Endothelial cell of umbilical vein (primary cell): ENCODE measurements around the gene ZNF846. TPM values are rescaled to one million over a fixed set of nuclear protein-coding genes. Genes with fewer than 3 reads are reported as not detected.
"Not testable (repeated sequence)": the region's sequence is repeated elsewhere in the genome, so short reads cannot be mapped to it uniquely, and the experiment has no call there.

Experiments used
- BruUV-seq: library from RNA; stranded (reverse); fragments of 400-500 nt; replicated peaks from 2 replicates; lab custom pipeline; 2021; lab: Mats Ljungman, UMichigan
- CTCF ChIA-PET: fragments of 300-600, 350-600 bp; sonication (Branson Sonifier 250); formaldehyde crosslinking; loops from one replicate; lab custom pipeline; 2021; ENCODE audit warnings: antibody characterized with exemption, inconsistent platforms; lab: Charles Lee
- POLR2A ChIA-PET: fragments of 300-600, 350-600 bp; sonication (Branson Sonifier 250); formaldehyde crosslinking; loops from one replicate; lab custom pipeline; 2021; ENCODE audit warnings: antibody characterized with exemption, inconsistent platforms; lab: Charles Lee
- DNase-seq: peaks from one replicate; pipeline ENCODE4 v3.0.0-alpha.2; 2011; ENCODE audit warnings: low read depth, low spot score
- FAIRE-seq: peaks from 2 replicates; lab custom pipeline; 2011; peaks lifted over from hg19 to GRCh38; lab: Jason Lieb, UNC
- H2AFZ ChIP-seq: 2 replicates; pipeline ENCODE4 v1.6.0; 2012; ENCODE audit warnings: low read depth, low read length, control low read depth, inconsistent platforms
- H3K27ac ChIP-seq: 2 replicates; pipeline ENCODE4 v1.5.1; 2011; ENCODE audit warnings: low read depth, mild to moderate bottlenecking, control low read depth, low read length, moderate library complexity; ENCODE audit not compliant: insufficient read depth
- H3K27me3 ChIP-seq, 2 experiments: 2 replicates each; pipeline versions ENCODE4 v1.6.0 to v1.6.1; 2011; ENCODE audit warnings: low read length in 2 of 2, mixed read lengths in 1 of 2; ENCODE audit not compliant: control insufficient read depth in 2 of 2, insufficient read depth in 2 of 2
- H3K36me3 ChIP-seq, 2 experiments: 2 replicates in 1 of 2; 3 replicates in 1 of 2; pipeline ENCODE4 v1.5.1; 2011; ENCODE audit warnings: low read length in 2 of 2, mild to moderate bottlenecking in 1 of 2, moderate library complexity in 1 of 2; ENCODE audit not compliant: control insufficient read depth in 2 of 2, insufficient read depth in 2 of 2; ENCODE audit errors: extremely low read depth in 1 of 2
- H3K4me1 ChIP-seq: 3 replicates; pipeline ENCODE4 v1.5.1; 2011; ENCODE audit warnings: mild to moderate bottlenecking, low read length; ENCODE audit not compliant: control insufficient read depth, insufficient read depth; ENCODE audit errors: extremely low read depth
- H3K4me2 ChIP-seq: 2 replicates; pipeline ENCODE4 v1.6.1; 2011; ENCODE audit warnings: low read length, control low read depth, mixed read lengths; ENCODE audit not compliant: insufficient read depth
- H3K4me3 ChIP-seq, 3 experiments: fragments of 200-600 bp in 1 of 3; sonication (generic), shearing (Covaris generic) in 1 of 3; replicated peaks in 1 of 3; 2 replicates each; pipeline ENCODE4 v1.5.1; 2011 to 2016; ENCODE audit warnings: control low read depth in 3 of 3, low read length in 3 of 3, mild to moderate bottlenecking in 2 of 3, inconsistent platforms in 1 of 3, low read depth in 1 of 3, moderate library complexity in 1 of 3; ENCODE audit not compliant: insufficient read depth in 1 of 3
- H3K79me2 ChIP-seq: 2 replicates; pipeline ENCODE4 v1.6.0; 2012; ENCODE audit warnings: low read length, inconsistent platforms; ENCODE audit not compliant: control insufficient read depth, insufficient read depth
- H3K9ac ChIP-seq: replicated peaks from 2 replicates; pipeline ENCODE3; 2011; ENCODE audit warnings: low read length, control low read depth; ENCODE audit not compliant: insufficient read depth; ENCODE audit errors: extremely low read depth
- H3K9me1 ChIP-seq: replicated peaks from 3 replicates; pipeline ENCODE4 v1.6.0; 2011; ENCODE audit warnings: mild to moderate bottlenecking, low read length; ENCODE audit not compliant: control insufficient read depth, insufficient read depth; ENCODE audit errors: extremely low read depth
- H3K9me3 ChIP-seq: replicated peaks from 2 replicates; pipeline ENCODE4 v1.5.1; 2012; ENCODE audit warnings: low read length, inconsistent platforms; ENCODE audit not compliant: control insufficient read depth, insufficient read depth
- H4K20me1 ChIP-seq: replicated peaks from 2 replicates; pipeline ENCODE3; 2011; ENCODE audit warnings: mild to moderate bottlenecking, low read length; ENCODE audit not compliant: control insufficient read depth, insufficient read depth; ENCODE audit errors: extremely low read depth
- EZH2 ChIP-seq: IDR thresholded peaks from 2 replicates; pipeline ENCODE4 v1.6.1; 2012; ENCODE audit warnings: borderline replicate concordance, low read depth, mild to moderate bottlenecking, moderate library complexity, low read length, inconsistent platforms; ENCODE audit not compliant: severe bottlenecking
- FOS ChIP-seq: IDR thresholded peaks from 2 replicates; pipeline ENCODE4 v1.6.1; 2011; ENCODE audit warnings: mild to moderate bottlenecking, low read length, moderate library complexity, borderline replicate concordance; ENCODE audit not compliant: insufficient read depth
- GATA2 ChIP-seq: IDR thresholded peaks from 2 replicates; pipeline ENCODE4 v1.7.0; 2011; ENCODE audit warnings: low read depth, mild to moderate bottlenecking, moderate library complexity, mixed read lengths, low read length; ENCODE audit not compliant: insufficient read length, insufficient read depth
- JUN ChIP-seq: IDR thresholded peaks from 2 replicates; pipeline ENCODE4 v1.6.1; 2011; ENCODE audit warnings: borderline replicate concordance, low read depth; ENCODE audit not compliant: insufficient read length, insufficient read depth
- MYC ChIP-seq: IDR thresholded peaks from one replicate; pipeline ENCODE4 v1.6.1; 2011; ENCODE audit warnings: mild to moderate bottlenecking, low read depth, low read length
- POLR2A ChIP-seq: IDR thresholded peaks from 2 replicates; pipeline ENCODE4 v1.6.1; 2012; ENCODE audit warnings: low read depth, mild to moderate bottlenecking, control low read depth, low read length
- POLR2AphosphoS5 ChIP-seq: IDR thresholded peaks from 2 replicates; pipeline ENCODE4 v1.6.1; 2012; ENCODE audit warnings: low read depth, mild to moderate bottlenecking, control low read depth, low read length, moderate library complexity; ENCODE audit not compliant: insufficient read depth
- dilution Hi-C: fragments of 300-500 bp; cut with MboI; formaldehyde crosslinking; loops from one replicate; pipeline ENCODE4 v1.15.0; 2019; ENCODE audit warnings: low sequenced_read_pairs; ENCODE audit not compliant: extremely low pct_ligation_motif_present
- intact Hi-C: fragments of 100-400 bp; cut with micrococcal nuclease; formaldehyde crosslinking; loops from one replicate; pipeline ENCODE4 v1.10.0; 2022
- polyA plus RNA-seq, 4 experiments: library from polyadenylated mRNA; depleted of rRNA in 3 of 4; stranded (reverse) in 3 of 4; unstranded in 1 of 4; fragments of >200 nt; gene quantifications; 2 replicates each; pipeline versions ENCODE4 v1.2.1 to v1.2.3, GENCODE V29; 2011 to 2012; ENCODE audit warnings: missing spikeins in 1 of 4
- total RNA-seq: library from RNA; stranded (reverse); gene quantifications from 2 replicates; pipeline ENCODE4 v1.2.3, GENCODE V29; 2021
- TF ChIP-seq, protein P1 (sequence below): IDR thresholded peaks from 2 replicates; pipeline ENCODE4 v1.6.1; 2011; ENCODE audit not compliant: insufficient read depth, insufficient read length
- TF ChIP-seq, protein P2 (sequence below), 2 donors: IDR thresholded peaks; 1 replicate in 1 of 2; 2 replicates in 1 of 2; pipeline ENCODE4 v1.5.1; 2011; ENCODE audit warnings: low read length in 2 of 2, mild to moderate bottlenecking in 2 of 2, moderate library complexity in 2 of 2, control low read depth in 1 of 2, inconsistent platforms in 1 of 2, low read depth in 1 of 2; ENCODE audit not compliant: insufficient read depth in 1 of 2; ENCODE audit errors: extremely low read depth in 1 of 2

The ZNF846 gene
- total and polyA plus RNA-seq, 2 donors (not counting 3 experiments of a cell fraction or from before 2014, with no cell fraction given): 3.9 to 8.3 TPM

DNA sequence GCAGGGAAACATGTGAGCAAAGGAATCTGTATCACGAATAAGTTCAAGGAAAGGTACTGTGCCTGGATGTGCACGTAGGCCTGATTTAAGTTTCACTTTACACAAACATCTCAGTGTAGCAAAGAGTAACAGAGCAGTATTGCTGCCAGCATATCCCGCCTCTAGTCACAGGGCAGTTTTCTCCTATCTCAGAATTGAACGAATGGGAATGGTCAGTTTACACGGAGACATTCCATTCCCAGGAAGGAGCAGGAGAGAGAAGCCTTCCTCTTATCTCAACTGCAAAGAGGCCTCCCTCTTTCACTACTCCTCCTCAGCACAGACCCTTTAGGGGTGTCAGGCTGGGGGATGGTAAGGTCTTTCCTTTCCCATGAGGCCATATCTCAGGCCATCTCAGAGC, 21.0 kb upstream of the ZNF846 start:
- intact Hi-C loops, H3K9me3 ChIP-seq, H3K9ac ChIP-seq, H2AFZ ChIP-seq, H4K20me1 ChIP-seq, H3K79me2 ChIP-seq, H3K36me3 ChIP-seq, dilution Hi-C loops, H3K4me3 ChIP-seq, H3K4me1 ChIP-seq, H3K27ac ChIP-seq, H3K9me1 ChIP-seq, BruUV-seq, CTCF ChIA-PET, POLR2A ChIA-PET, DNase-seq, FAIRE-seq, H3K27me3 ChIP-seq, H3K4me2 ChIP-seq: not testable (repeated sequence)

DNA sequence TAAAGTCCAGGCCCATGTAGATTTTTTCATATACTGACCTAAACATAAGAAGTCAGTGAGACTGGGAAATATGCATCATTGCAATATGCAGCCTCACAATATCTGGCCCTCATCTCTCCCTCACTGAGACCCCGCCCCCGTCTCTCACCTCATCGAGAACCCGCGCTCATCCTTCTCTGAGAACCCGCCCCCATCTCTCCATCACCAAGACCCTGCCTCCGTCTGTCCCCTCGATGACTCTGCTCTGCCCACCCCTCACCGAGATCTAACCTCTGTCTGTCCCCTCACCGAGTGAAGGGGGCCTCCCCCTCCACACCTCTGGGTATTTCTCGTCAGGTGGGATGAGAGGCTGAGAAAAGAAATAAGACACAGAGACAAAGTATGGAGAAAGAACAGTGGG, 20.5 kb upstream of the ZNF846 start:
- CTCF ChIA-PET: interaction anchor here (0.6 kb wide), 1 partner anchor 161 kb away, joined by 3 read pairs; no protein-coding TSS in a partner anchor
- FAIRE-seq (no peak), DNase-seq (no peak)
- Histone ChIP-seq H3K4me3 (no peak overlapping the region), H3K27me3 (no peaks in the 10 kb centered on the region), H3K9ac (no peak overlapping the region), H4K20me1 (no peaks in the 10 kb centered on the region), H3K4me2 (no peak overlapping the region), H3K27ac (no peak overlapping the region), H2AFZ (no peak overlapping the region), H3K36me3 (no peaks in the 10 kb centered on the region), H3K79me2 (no peaks in the 10 kb centered on the region), H3K9me3 (no peaks in the 10 kb centered on the region), H3K4me1 (peaks cover 4% of the 10 kb centered on the region), H3K9me1 (no peaks in the 10 kb centered on the region)
- POLR2A ChIA-PET: no interaction called here
- TF ChIP-seq, protein P1, sequence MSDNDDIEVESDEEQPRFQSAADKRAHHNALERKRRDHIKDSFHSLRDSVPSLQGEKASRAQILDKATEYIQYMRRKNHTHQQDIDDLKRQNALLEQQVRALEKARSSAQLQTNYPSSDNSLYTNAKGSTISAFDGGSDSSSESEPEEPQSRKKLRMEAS: no peak
- no peak for TF ChIP-seq POLR2AphosphoS5
- TF ChIP-seq, protein P2, sequence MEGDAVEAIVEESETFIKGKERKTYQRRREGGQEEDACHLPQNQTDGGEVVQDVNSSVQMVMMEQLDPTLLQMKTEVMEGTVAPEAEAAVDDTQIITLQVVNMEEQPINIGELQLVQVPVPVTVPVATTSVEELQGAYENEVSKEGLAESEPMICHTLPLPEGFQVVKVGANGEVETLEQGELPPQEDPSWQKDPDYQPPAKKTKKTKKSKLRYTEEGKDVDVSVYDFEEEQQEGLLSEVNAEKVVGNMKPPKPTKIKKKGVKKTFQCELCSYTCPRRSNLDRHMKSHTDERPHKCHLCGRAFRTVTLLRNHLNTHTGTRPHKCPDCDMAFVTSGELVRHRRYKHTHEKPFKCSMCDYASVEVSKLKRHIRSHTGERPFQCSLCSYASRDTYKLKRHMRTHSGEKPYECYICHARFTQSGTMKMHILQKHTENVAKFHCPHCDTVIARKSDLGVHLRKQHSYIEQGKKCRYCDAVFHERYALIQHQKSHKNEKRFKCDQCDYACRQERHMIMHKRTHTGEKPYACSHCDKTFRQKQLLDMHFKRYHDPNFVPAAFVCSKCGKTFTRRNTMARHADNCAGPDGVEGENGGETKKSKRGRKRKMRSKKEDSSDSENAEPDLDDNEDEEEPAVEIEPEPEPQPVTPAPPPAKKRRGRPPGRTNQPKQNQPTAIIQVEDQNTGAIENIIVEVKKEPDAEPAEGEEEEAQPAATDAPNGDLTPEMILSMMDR (IDR thresholded peaks at IDR 0.05; ENCODE audit: extremely low read depth in 1 of 2, insufficient read depth in 1 of 2, low read depth in 1 of 2, low read length in 2 of 2): no peak
- no peak for TF ChIP-seq POLR2A
- TF ChIP-seq FOS: no peak
- no peak for TF ChIP-seq MYC
- no peak for TF ChIP-seq JUN
- TF ChIP-seq EZH2: no peak
- TF ChIP-seq GATA2: no peak
- intact Hi-C loops (no loop called here), dilution Hi-C loops (no loop called here)
- BruUV-seq: no TSS peak

DNA sequence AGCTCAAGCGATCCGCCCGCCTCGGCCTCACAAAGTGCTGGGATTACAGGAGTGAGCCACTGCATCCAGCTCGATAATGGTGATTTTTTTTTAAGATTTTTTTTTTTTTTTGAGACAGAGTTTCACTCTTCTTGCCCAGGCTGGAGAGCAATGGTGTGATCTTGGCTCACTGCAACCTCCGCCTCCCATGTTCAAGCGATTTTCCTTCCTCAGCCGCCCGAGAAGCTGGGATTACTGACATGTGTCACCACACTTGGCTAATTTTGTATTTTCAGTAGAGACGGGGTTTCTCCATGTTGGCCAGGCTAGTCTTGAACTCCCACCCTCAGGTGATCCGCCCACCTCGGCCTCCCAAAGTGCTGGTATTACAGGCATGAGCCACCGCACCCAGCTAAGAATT, 20.1 kb upstream of the ZNF846 start:
- H3K27me3 ChIP-seq, H2AFZ ChIP-seq, DNase-seq, H3K9me1 ChIP-seq, H3K4me2 ChIP-seq, intact Hi-C loops, H3K9ac ChIP-seq, dilution Hi-C loops, H3K79me2 ChIP-seq, H4K20me1 ChIP-seq, H3K36me3 ChIP-seq, H3K27ac ChIP-seq, FAIRE-seq, H3K4me1 ChIP-seq, H3K9me3 ChIP-seq, BruUV-seq, H3K4me3 ChIP-seq: not testable (repeated sequence)
- ChIA-PET CTCF (interaction anchor here (0.6 kb wide), 1 partner anchor 161 kb away, joined by 3 read pairs; no protein-coding TSS in a partner anchor), POLR2A (interaction anchor here (0.6 kb wide), 1 partner anchor 26 kb away, joined by 5 read pairs; no protein-coding TSS in a partner anchor)
